Measurements from ENCODE around the gene CCNI.

Gene CCNI

DNA sequence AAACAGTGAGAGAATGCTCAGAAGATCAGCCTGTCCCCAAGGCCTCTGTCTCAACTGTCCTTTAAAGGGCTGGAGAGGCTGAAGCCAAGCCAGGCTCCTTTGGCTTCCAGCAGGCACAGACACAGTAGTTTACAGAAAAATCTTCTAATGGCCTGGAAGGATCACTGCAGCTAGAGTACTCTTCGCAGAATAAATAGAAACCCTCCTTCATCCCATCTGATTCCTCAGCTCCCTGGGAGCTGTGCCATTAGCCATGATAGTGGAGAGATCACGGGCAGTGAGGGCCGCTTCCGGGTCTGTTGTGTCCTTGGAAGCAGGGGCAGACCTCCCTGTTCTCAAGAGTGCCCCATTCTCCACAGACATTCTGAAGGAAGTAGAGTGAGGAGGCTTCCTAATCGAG, 63.1 kb downstream of the CCNI start:
- DNase-seq: no peak

DNA sequence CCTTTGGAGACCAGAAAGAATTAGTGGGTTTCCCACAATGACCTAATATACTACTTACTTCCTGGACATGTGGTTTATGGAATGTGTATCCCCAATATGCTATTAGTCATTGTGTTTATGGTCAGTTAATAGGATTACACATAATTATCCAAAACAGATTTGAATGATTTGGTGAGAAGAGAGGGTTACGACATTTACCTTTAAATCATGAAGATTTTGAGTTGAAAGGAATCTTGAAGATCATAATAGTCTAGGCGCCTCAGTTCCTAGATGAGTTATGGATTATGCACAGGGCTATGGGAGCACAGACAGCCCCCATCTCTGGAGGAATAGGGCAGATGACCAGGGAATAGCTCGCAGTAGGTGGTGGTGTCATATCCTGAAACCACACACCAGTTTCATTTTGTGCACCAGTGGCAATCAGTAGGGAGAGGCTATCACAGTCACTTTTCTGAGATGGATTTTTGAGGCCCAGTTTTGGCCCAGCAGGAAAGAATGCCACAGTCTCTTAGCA, 64.9 kb downstream of the CCNI start:
- ChIA-PET CTCF (interaction anchor here (8.3 kb wide), 1 partner anchor 20 kb away, joined by 82 read pairs; no protein-coding TSS in a partner anchor), POLR2A (no interaction called here)
- WGBS (ENCODE audit: insufficient coverage): 80% methylated on average over 2 of the region's 3 CpGs
- peaks cover 4 to 45% (median 17%) of the 10 kb centered on the region in 4 experiments for H3K36me3 ChIP-seq (ENCODE audit: control insufficient read depth in 4 of 4, insufficient read depth in 4 of 4, low read length in 3 of 4)
- H3K27ac ChIP-seq (ENCODE audit: insufficient read depth in 1 of 2, low read depth in 1 of 2, low read length in 2 of 2, poor library complexity in 1 of 2, severe bottlenecking in 2 of 2): no peak overlapping the region
- no peaks in the 10 kb centered on the region for H3K9me3 ChIP-seq (ENCODE audit: control extremely low read depth in 1 of 5, control insufficient read depth in 4 of 5, insufficient read depth in 2 of 5, low read depth in 1 of 5, low read length in 4 of 5)
- no peaks in the 10 kb centered on the region for H3K27me3 ChIP-seq (replicated peaks in 2 of 5; ENCODE audit: control insufficient read depth in 4 of 5, insufficient read depth in 5 of 5, low read length in 4 of 5)
- H3K4me1 ChIP-seq (ENCODE audit: control extremely low read depth in 1 of 4, control insufficient read depth in 4 of 4, insufficient read depth in 4 of 4, low read length in 3 of 4): peaks cover 27 to 58% (median 45%) of the 10 kb centered on the region in 4 experiments
- DNase-seq: no peak
- no peak overlapping the region for H3K4me3 ChIP-seq (ENCODE audit: control insufficient read depth in 1 of 7, extremely low read depth in 1 of 7, insufficient read depth in 4 of 7, low read depth in 2 of 7, low read length in 6 of 7)

More for the DNA sequence above, 63.1 kb downstream of the CCNI start:
- Histone ChIP-seq H3K9me3 (ENCODE audit: control extremely low read depth in 1 of 5, control insufficient read depth in 4 of 5, insufficient read depth in 2 of 5, low read depth in 1 of 5, low read length in 4 of 5) (no peaks in the 10 kb centered on the region), H3K27me3 (replicated peaks in 2 of 5; ENCODE audit: control insufficient read depth in 4 of 5, insufficient read depth in 5 of 5, low read length in 4 of 5) (no peaks in the 10 kb centered on the region), H3K36me3 (ENCODE audit: control insufficient read depth in 4 of 4, insufficient read depth in 4 of 4, low read length in 3 of 4) (peaks cover 7 to 40% (median 22%) of the 10 kb centered on the region in 4 experiments), H3K4me1 (ENCODE audit: control extremely low read depth in 1 of 4, control insufficient read depth in 4 of 4, insufficient read depth in 4 of 4, low read length in 3 of 4) (peaks cover 16 to 40% (median 28%) of the 10 kb centered on the region in 4 experiments), H3K27ac (ENCODE audit: insufficient read depth in 1 of 2, low read depth in 1 of 2, low read length in 2 of 2, poor library complexity in 1 of 2, severe bottlenecking in 2 of 2) (no peak overlapping the region), H3K4me3 (ENCODE audit: control insufficient read depth in 1 of 7, extremely low read depth in 1 of 7, insufficient read depth in 4 of 7, low read depth in 2 of 7, low read length in 6 of 7) (no peak overlapping the region)
- 100% methylated on average over 1 of the region's 5 CpGs for WGBS (ENCODE audit: insufficient coverage)
- POLR2A ChIA-PET: no interaction called here
- CTCF ChIA-PET: interaction anchor here (0.8 to 1.7 kb wide), 3 partner anchors 25 to 1769 kb away, joined by 3 to 5 read pairs (median 5); no protein-coding TSS in a partner anchor

DNA sequence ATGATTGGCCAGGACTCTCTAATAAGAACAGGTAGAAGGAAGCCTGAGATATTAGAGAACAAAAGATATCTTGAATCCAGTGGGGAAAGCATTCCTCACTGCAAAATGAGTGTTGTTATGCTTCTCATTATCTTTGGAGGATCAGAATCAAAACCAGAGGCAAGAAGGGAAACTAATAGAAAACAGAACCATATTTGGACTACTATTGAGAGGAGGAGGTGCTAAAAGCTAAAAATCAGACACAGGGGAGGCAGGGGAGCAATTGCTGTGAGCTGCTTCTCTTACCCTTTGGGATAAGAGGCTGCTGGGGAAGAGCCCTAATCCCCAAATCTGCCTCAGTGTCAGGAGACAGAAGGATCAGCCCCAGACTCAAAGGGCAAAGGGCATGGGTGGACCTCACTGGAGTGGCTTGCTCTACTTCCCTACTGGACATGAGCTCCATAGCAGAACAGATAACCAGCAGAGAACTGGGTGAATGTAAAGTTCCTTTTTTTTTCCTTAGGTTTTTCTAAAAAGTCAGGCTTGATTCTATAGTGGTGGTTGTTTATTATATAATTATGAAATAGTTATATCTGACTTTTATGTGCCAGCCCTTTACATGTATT, 66.2 kb downstream of the CCNI start:
- ChIA-PET POLR2A (interaction anchor here (1.1 kb wide), 1 partner anchor 61 kb away, joined by 5 read pairs; no protein-coding TSS in a partner anchor), CTCF (interaction anchor here (0.6 to 8.3 kb wide), 5 partner anchors 9 to 36 kb away, joined by 3 to 82 read pairs (median 3); no protein-coding TSS in a partner anchor)
- Histone ChIP-seq H3K4me1 (ENCODE audit: control extremely low read depth in 1 of 4, control insufficient read depth in 4 of 4, insufficient read depth in 4 of 4, low read length in 3 of 4) (peaks cover 27 to 63% (median 47%) of the 10 kb centered on the region in 4 experiments), H3K27me3 (replicated peaks in 2 of 5; ENCODE audit: control insufficient read depth in 4 of 5, insufficient read depth in 5 of 5, low read length in 4 of 5) (no peaks in the 10 kb centered on the region), H3K9me3 (ENCODE audit: control extremely low read depth in 1 of 5, control insufficient read depth in 4 of 5, insufficient read depth in 2 of 5, low read depth in 1 of 5, low read length in 4 of 5) (no peaks in the 10 kb centered on the region), H3K36me3 (ENCODE audit: control insufficient read depth in 4 of 4, insufficient read depth in 4 of 4, low read length in 3 of 4) (peaks cover 0 to 41% (median 7%) of the 10 kb centered on the region in 4 experiments), H3K4me3 (ENCODE audit: control insufficient read depth in 1 of 7, extremely low read depth in 1 of 7, insufficient read depth in 4 of 7, low read depth in 2 of 7, low read length in 6 of 7) (no peak overlapping the region), H3K27ac (ENCODE audit: insufficient read depth in 1 of 2, low read depth in 1 of 2, low read length in 2 of 2, poor library complexity in 1 of 2, severe bottlenecking in 2 of 2) (no peak overlapping the region)
- no peak for DNase-seq

DNA sequence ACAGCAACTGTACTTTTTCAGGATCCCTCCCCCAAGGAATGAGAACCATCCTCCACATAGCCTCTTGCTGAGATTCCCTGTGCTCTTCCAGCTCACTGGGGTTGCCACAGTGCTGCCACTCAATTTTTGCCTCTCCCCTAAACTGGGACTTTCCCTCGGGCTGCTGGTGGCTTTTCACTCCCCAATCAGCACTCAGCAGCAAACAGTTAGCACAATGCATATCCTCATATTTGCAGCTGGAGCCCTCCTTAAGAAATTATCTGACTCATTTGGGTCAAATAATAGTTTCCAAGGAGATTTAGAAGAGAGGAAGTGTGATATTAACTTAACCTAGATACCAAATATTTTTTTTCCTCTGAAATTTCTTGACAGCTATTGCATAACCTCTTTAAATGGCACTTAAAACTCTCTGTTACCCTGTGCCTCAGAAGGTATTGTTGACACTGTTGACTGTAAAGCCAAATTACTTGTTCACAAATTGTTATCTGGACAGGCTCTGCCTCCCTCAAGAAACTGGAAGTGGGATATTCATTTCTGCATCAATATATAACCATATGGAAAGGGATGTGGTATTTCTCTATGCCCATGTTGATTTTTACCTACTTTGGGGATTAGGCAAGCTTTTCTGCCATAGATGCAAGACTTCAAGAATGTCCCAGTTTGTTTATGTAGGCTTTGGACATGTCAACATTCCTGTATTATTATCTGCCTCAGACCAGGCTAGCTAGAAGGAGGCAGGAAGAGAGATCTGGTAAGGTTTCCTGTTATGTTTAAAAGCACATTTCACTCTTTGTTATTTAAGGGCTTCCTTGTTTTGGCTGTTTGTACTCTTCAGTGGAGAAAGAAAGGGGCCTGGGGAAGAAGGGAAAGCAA, 68.2 kb downstream of the CCNI start:
- 0% methylated on average over 1 of the region's 1 CpG for WGBS (ENCODE audit: insufficient coverage)
- POLR2A ChIA-PET: interaction anchor here (0.6 to 1.8 kb wide), 3 partner anchors 16 to 660 kb away, joined by 3 to 10 read pairs (median 3); no protein-coding TSS in a partner anchor
- Histone ChIP-seq H3K36me3 (ENCODE audit: control insufficient read depth in 4 of 4, insufficient read depth in 4 of 4, low read length in 3 of 4) (peaks cover 0 to 40% (median 6%) of the 10 kb centered on the region in 4 experiments), H3K9me3 (ENCODE audit: control extremely low read depth in 1 of 5, control insufficient read depth in 4 of 5, insufficient read depth in 2 of 5, low read depth in 1 of 5, low read length in 4 of 5) (no peaks in the 10 kb centered on the region), H3K27ac (ENCODE audit: insufficient read depth in 1 of 2, low read depth in 1 of 2, low read length in 2 of 2, poor library complexity in 1 of 2, severe bottlenecking in 2 of 2) (peak overlapping the region; percentile 95 to 96), H3K27me3 (replicated peaks in 2 of 5; ENCODE audit: control insufficient read depth in 4 of 5, insufficient read depth in 5 of 5, low read length in 4 of 5) (no peaks in the 10 kb centered on the region), H3K4me1 (ENCODE audit: control extremely low read depth in 1 of 4, control insufficient read depth in 4 of 4, insufficient read depth in 4 of 4, low read length in 3 of 4) (peaks cover 24 to 63% (median 42%) of the 10 kb centered on the region in 4 experiments), H3K4me3 (ENCODE audit: control insufficient read depth in 1 of 7, extremely low read depth in 1 of 7, insufficient read depth in 4 of 7, low read depth in 2 of 7, low read length in 6 of 7) (peak overlapping the region in 4 of 7 experiments; percentile 19 to 58 (median 24))
- CTCF ChIA-PET: interaction anchor here (1.5 to 8.3 kb wide), 4 partner anchors 12 to 196 kb away, joined by 3 to 82 read pairs (median 5); partner anchors contain the start of gene SEPTIN11
- DNase-seq: peak; percentile 82 to 97 (median 96)

DNA sequence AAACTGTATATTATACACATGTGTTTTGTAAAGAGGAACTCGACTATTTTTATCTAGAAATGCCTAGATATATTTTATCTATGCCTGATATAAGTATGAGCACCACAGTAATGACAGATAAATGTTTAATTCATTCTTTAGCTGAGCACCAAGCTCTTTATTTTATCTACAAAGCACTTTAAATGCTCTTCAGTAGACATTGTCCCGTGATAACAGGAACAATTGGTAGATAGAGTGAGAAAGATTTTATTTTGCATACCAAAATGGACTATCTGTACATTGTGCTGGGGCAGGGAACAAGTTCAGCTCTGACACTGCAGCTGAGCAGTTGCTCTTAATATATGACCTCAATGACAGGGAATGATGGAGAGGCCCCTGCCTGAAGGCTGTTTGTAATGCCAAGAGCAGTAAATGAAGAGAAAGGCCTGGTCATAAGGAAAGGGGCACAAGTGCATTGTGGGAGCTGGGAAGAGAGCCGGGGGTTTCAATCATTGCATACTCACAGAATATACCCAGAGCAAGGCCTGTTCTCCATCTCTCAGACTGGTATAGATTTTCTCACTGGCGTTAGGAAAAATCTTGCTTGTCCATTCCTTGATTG, 68.9 kb downstream of the CCNI start:
- peaks cover 0 to 38% (median 6%) of the 10 kb centered on the region in 4 experiments for H3K36me3 ChIP-seq (ENCODE audit: control insufficient read depth in 4 of 4, insufficient read depth in 4 of 4, low read length in 3 of 4)
- ChIA-PET POLR2A (interaction anchor here (0.5 to 1.8 kb wide), 4 partner anchors 12 to 660 kb away, joined by 3 to 10 read pairs (median 3); partner anchors contain the start of gene CCNG2), CTCF (interaction anchor here (0.6 to 8.3 kb wide), 6 partner anchors 13 to 196 kb away, joined by 3 to 82 read pairs (median 4); partner anchors contain the start of gene SEPTIN11)
- peaks cover 27 to 70% (median 44%) of the 10 kb centered on the region in 4 experiments for H3K4me1 ChIP-seq (ENCODE audit: control extremely low read depth in 1 of 4, control insufficient read depth in 4 of 4, insufficient read depth in 4 of 4, low read length in 3 of 4)
- peak in 2 of 3 donors; percentile 50 to 59 for DNase-seq
- WGBS (ENCODE audit: insufficient coverage): 40% methylated on average over 2 of the region's 4 CpGs
- peak overlapping the region in 2 of 7 experiments; percentile 27 to 57 for H3K4me3 ChIP-seq (ENCODE audit: control insufficient read depth in 1 of 7, extremely low read depth in 1 of 7, insufficient read depth in 4 of 7, low read depth in 2 of 7, low read length in 6 of 7)
- no peaks in the 10 kb centered on the region for H3K27me3 ChIP-seq (replicated peaks in 2 of 5; ENCODE audit: control insufficient read depth in 4 of 5, insufficient read depth in 5 of 5, low read length in 4 of 5)
- no peaks in the 10 kb centered on the region for H3K9me3 ChIP-seq (ENCODE audit: control extremely low read depth in 1 of 5, control insufficient read depth in 4 of 5, insufficient read depth in 2 of 5, low read depth in 1 of 5, low read length in 4 of 5)
- H3K27ac ChIP-seq (ENCODE audit: insufficient read depth in 1 of 2, low read depth in 1 of 2, low read length in 2 of 2, poor library complexity in 1 of 2, severe bottlenecking in 2 of 2): peak overlapping the region; percentile 69 to 95

DNA sequence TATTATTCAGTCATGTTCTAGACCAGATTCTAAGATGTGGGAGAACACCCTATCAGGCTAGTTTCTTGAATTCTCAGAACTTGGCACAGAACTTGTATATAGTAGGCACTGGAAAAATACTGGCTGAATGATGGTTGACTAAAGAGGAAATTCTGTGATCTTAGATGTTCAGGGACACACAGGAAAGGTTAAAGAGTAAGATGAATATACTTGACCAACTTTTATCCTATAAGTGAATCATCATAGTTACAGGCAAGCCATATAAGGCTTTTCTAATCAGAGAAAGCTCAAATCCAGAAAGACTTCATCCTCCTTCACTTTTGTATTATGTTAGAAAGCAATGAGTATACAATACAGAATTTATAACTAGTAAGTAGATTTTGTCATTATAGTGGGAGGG, 72.4 kb downstream of the CCNI start:
- ChIA-PET CTCF (interaction anchor here (8.3 kb wide), 1 partner anchor 12 kb away, joined by 82 read pairs; no protein-coding TSS in a partner anchor), POLR2A (no interaction called here)
- Histone ChIP-seq H3K4me1 (ENCODE audit: control extremely low read depth in 1 of 4, control insufficient read depth in 4 of 4, insufficient read depth in 4 of 4, low read length in 3 of 4) (peaks cover 23 to 50% (median 32%) of the 10 kb centered on the region in 4 experiments), H3K27ac (ENCODE audit: insufficient read depth in 1 of 2, low read depth in 1 of 2, low read length in 2 of 2, poor library complexity in 1 of 2, severe bottlenecking in 2 of 2) (no peak overlapping the region), H3K27me3 (replicated peaks in 2 of 5; ENCODE audit: control insufficient read depth in 4 of 5, insufficient read depth in 5 of 5, low read length in 4 of 5) (no peaks in the 10 kb centered on the region), H3K9me3 (ENCODE audit: control extremely low read depth in 1 of 5, control insufficient read depth in 4 of 5, insufficient read depth in 2 of 5, low read depth in 1 of 5, low read length in 4 of 5) (no peaks in the 10 kb centered on the region), H3K4me3 (ENCODE audit: control insufficient read depth in 1 of 7, extremely low read depth in 1 of 7, insufficient read depth in 4 of 7, low read depth in 2 of 7, low read length in 6 of 7) (no peak overlapping the region), H3K36me3 (ENCODE audit: control insufficient read depth in 4 of 4, insufficient read depth in 4 of 4, low read length in 3 of 4) (peaks cover 5 to 50% (median 17%) of the 10 kb centered on the region in 4 experiments)
- no peak for DNase-seq
